Glomerular visceral epithelial cell (primary cell): Measurements from ENCODE around the gene CAT.
"Not testable (repeated sequence)": the region's sequence is repeated elsewhere in the genome, so short reads cannot be mapped to it uniquely, and the experiment has no call there.

Experiments
- DNase-seq: peaks from one replicate; pipeline ENCODE4 v3.0.0-alpha.2; 2016; ENCODE audit errors: extremely low spot score

The CAT gene

DNA sequence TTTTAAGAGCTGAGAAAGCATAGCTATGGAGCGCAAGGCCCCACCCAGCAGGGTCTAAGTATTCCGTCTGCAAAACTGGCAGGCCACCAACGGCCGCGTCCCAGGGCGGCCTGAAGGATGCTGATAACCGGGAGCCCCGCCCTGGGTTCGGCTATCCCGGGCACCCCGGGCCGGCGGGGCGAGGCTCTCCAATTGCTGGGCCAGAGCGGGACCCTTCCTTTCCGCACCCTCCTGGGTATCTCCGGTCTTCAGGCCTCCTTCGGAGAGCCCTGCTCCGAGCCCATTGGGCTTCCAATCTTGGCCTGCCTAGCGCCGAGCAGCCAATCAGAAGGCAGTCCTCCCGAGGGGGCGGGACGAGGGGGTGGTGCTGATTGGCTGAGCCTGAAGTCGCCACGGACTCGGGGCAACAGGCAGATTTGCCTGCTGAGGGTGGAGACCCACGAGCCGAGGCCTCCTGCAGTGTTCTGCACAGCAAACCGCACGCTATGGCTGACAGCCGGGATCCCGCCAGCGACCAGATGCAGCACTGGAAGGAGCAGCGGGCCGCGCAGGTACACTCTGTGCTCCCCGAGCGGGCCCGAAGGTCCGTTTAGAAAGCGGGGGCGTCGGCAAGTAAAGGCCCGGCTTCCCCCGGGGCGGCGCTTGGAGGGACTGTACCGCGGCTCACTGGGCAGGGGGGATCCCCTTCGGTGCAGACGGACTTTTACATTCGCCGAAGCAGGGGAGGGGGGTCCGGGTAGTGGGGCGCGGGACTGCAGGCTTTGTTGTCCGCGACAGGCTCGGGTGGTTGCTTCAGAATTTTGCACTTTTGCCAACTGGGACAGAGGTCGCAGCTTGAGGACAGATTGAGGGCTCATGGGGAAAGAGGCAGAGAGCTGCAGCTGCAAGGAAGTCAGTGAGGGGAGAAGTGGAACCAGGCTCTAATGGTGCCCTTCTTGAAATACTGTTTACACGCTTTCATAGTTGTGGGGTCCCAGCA lies at the start of gene CAT:
Gene CAT, plus strand, starts transcription at position 406 of the 979 bp plus-strand sequence. Its CDS starts 80 bp downstream, at position 486.
- peak; percentile 97 for DNase-seq

DNA sequence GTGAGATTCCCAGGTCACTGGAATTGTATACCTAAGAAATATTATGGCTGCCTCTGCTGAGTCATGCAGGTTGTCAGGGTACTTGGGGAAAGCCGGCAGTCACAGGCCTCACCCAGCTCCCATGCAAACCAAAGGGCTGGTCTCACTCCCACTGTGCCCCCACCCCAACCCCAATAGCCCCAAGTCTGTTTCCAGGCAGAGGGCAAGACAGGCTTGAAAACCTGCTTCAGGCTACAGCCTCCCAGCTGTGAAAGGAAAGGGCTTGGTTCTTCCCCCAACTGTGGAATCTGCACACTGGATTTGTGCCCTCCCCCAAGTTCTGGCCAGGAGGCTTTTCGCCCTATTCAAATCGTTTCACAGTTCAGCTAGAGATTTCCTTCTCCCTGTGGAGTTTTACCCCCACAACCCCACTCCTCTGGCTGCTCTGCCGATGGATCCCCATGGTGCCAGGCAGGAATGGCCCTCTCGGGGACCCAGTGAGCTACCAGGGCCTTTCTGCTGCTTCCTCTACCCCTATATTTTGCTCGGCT lies 43.9 kb upstream of the CAT start:
- DNase-seq: no peak

DNA sequence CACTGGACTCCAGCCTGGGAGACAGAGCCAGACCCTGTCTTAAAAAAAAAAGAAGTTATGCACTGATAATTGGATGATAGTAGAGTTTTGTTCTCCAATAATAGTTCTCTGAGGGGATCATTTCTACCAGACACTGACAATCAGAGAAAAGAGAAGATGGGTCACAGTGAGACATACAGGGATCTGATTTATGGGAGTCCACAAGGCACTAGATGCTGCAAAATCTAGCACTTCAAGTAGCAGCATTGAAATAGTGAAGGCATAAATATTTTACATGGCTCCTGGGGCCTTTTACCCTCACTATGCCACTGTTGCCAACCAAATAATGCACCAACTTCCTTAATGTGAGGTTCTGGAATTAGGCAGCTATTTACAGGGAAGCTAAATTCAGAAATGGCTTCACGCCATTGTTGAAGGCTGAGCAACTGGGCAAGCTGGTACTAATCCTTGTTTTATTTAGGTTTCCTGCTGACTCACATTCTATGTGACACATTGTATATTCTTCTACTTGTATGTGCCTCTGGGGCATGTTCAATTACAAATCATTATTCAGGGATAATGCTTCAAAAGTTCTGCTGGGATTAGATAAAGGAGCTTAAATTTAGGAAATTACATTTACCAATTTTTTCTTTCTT lies 42.7 kb upstream of the CAT start:
- no peak for DNase-seq

DNA sequence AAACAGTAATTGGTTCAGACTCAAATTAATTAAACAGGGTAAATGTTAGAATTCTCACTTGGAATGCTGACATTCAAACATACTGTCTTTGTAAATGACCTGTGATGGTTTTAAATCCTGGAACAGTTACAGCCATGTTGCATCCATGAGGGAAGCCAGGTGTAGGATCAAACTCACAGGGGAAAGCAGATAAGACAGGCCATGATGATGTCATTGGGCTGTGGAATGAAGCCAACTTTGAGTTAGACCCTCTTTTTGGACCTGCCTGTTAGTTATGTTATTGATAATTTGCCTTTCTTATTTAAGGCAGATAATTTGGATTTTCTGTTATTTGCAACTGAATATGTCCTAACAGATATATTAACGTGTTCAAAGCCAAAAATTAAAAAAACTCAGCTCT lies 41.6 kb upstream of the CAT start:
- DNase-seq: no peak

DNA sequence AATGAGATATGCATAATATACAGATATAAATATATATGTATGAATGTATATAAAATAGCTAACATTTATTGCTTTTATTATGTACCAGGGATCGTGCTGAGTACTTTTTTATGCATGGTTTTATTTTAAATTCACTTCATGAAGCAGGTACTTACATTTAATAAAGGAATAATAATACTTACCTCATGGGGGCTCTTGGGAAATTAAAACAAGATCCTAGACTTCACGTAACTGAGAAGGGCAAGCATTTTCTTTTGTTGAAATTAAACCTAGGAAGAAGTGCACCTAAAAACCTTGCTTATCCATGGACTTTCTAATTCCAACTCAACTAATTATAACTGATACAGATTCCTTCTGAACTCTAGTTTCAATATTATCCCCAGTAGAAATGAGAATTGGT lies 40.9 kb upstream of the CAT start:
- no peak for DNase-seq

DNA sequence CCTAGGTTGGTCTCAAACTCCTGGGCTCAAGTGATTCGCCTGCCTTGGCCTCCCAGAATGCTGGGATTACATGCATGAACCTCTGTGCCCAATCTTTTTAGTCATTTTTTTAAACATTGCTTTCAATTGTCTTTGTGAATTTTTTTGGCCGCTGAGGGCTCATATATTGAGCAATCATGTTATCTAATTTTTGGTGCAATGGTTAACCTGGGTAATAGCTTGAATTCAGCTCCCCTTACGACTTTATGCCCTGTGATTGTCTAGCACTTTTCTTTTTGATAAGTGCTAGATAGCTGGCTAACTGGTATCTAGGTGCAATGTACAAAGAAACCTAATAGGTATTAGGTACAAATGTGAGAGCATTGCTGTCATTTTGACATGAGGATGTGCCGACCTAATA lies 35.3 kb upstream of the CAT start:
- no peak for DNase-seq

DNA sequence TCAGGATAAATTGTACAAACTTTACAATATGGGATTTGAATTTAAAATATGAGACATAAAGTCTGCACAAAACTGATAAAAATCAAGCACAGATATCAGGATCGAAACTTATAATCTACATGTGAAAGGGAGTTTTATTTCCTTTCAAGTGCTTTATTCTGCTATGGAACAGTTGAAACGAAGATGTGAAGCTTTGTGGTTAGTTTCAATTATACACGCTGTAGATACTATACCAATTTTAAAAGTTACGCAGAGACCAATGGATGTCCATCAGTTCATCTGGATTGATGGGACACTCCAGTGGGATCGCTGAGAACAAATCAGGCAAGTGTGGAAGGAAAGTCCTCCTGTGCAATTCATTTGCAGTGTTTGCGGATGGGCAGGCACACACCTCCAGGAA lies 34.5 kb upstream of the CAT start:
- no peak for DNase-seq

DNA sequence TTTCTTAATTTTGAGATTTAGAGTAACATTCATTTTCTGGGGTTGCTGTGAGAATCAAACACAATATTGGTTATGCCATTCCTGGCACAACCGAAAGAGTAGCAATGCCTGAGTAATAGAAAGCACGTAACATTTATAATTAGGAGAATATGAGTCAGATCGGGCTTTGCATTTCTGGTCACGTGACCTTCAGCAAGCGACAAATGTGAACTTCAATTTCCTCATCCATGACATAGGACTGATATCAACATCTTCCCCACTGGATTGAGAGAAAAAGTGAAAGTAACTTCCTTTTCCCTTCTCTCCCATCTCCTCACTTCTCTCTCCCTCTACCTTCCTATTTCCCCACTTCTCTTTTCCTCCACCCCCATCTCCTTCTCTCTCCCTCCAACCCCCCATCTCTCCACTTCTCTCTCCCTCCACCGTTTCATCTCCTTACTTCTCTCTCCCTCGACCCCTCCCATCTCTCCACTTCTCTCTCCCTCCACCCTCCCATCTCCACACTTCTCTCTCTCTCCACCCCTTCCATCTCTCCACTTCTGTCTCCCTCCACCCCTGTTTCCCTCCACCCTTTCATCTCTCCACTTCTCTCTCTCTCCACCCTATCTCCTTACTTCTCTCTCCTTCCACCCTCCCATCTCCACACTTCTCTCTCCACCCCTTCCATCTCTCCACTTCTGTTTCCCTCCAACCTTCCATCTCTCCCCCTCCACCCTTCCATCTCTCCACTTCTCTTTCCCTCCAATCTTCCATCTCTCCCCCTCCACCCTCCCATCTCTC lies 33.5 kb upstream of the CAT start:
- no peak for DNase-seq

DNA sequence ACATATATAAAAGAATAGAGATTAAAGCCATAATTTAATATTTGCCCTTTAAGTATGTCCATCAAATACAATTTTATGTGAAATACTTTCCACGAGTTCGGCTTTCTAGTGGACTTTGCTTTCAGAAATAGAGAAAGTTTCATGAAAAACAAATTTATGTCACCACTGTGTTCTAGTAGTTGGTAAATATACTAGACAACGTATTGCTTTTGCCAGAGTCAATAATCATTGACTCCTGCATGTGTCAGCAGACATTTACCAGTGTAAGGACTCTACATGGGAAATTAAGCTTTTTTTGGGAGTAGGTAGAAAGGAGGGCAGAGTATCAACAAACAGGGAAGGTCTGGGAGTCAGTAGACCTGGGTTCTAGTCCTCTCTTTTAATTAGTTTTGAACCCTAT lies 32.3 kb upstream of the CAT start:
- no peak for DNase-seq

DNA sequence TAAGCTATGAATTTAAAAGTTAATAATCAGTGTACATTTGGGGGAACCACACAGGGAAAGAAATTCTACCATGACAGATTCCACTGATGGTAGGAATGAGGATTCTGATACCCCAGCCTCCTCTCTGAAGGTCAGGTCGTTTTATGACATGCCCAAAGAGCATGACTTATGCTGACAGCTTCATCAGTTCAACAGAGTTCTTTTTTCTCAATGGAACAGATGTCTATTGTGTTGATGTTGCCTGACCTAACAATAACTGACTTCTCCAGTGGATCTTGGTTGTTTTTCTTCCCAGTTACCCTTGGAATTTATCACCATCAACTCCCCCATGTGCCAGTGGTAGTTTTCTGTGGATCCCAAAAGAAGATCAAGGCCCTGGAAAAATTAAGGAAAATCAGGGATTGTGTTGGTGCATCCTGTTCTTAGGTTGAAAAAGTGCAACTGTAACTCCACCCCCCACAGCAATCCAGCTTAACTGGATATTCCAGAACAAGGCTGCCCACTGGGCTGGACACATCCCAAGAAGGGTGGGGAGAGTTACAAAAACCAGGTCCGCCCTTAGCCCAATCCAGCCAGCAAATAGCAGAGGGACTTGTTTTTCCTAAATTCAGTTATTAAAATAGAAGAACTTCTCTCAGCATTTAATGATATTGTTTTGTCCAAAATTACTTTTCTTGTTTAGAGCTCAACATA lies 31.5 kb upstream of the CAT start:
- no peak for DNase-seq

DNA sequence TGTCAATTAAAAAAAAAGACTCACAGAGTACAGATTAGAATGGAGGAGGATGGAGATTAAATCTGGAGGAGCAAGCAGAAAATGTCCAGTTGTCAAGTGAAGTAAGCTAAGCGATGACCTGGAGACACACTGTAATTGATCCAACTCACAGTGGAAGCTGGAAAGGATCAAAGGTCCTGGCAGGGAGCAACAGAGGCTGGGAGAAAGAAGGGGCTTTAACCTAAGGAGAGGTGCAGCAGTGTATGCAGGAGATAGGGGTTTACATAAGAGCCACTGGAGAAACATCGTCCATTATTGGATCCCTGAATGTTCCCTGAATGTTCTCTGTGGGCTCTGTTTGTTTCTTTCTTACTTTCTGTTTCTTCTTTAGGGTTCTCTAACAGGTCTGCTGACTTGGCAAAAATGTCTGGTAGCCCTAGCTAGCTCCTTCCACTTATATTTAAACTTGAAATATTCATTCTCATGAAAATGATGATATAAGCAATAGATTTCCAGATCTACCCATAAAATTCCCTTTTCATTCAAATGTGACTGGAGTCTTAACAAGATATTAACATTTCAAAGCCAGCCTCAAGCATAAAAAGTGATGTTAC lies 30.1 kb upstream of the CAT start:
- DNase-seq: no peak

DNA sequence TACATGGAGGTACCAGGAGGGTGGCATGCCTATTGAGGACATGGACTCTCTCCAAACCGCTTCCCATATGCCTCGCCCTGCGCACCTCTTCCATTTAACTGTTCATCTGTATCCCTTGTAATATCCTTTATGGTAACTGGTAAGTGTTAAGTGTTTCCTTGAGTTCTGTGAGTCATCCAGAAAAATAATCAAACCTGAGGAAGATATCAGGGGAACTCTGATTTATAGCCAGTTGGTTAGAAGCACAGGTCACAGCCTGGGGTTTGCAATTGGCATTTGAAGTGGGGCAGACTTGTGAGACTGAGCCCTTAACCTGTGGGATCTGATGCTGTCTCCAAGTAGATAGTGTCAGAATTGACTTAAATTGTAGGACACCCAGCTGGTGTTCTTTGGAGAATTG lies 27.6 kb upstream of the CAT start:
- DNase-seq: no peak

DNA sequence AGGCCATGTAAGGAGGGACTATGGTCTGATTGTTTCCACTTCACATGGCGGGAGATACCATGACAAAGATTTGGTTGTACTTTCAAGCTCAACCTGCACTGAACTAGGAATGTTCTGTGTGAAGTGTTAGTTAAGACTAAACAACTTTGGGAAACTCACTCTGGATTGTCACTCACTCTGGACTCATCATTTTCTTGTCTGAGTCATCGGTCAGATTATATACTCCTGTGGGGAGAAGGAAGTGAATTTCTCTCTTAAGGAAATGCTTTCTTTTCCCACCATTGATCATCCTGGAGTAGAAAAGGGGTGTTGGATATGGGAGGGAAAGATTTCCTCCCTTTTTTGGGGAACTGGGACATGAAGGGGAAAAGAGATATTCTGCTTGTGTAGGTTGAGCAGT lies 26.9 kb upstream of the CAT start:
- no peak for DNase-seq

DNA sequence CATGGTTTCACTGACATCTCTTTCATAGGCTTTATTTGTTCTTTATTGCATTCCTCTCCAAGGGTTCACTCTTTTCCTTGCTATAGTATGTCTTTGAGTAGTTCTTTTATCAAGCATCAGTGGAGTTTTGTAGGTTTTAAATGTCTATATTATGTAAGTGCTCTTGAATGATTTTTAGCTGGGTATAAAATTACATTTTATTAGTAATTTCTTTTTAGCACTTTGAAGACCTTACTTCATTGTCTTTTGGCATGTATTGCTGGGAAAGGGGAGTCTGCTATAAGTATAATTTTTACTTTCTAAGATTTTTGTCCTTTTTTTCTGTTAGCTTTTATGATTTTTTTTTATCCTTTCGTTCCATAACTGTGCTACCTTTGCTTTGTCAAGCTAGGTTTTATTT lies 25.5 kb upstream of the CAT start:
- no peak for DNase-seq

DNA sequence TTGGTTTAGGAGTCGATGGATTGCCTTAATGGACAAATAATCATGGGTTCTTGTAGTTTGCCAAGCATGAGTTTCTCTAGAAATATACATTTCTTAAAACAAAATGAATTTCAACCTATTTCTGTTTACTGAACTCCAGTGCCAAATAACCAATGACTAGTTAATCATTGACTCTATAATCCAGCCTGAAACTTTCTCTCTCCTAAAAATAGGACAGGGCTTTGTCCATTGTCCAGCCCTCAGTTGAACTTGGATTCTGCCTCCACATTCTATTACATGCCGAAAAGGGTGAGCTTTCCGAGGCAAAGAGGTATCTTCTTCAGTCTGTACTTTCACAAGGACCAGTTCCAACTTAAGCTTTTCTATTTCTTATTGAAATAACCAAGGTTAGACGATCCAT lies 23.2 kb upstream of the CAT start:
- no peak for DNase-seq

DNA sequence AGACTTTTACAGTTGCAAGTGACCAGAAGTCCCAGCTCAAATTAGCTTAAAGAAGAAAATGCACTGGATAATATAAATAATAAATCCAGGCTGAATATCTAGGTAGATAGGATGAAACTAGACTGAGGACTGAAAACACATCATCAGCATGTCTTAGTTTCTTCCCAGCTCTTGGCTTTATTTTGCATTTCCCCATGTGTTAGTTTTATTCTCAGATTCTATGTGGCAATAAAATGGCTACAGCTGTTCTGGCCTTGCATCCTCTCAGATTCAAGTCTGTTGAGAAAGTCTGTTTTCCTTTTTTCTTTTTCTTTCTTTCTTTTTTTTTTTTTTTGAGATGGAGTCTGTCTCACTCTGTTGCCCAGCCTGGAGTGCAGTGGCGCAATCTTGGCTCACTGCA lies 22.6 kb upstream of the CAT start:
- DNase-seq: no peak

DNA sequence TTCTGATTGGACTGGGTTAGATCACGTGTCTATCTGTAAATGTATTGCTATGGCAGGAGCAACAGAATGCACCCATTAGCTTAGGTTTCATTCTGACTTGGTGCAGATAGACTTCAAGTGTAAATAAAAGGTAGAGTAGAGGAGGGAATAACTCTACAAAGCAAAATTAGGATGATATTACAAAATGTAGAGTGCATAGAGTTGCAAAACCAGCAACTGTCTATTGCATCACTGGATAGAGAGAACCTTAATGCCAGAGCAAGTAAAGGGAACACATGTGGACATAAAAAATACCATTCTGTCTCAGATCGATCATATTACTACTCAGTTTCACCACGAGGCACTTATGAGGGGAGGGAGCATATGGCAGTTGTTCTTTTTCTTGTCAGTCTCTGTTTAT lies 22.0 kb upstream of the CAT start:
- DNase-seq: no peak

DNA sequence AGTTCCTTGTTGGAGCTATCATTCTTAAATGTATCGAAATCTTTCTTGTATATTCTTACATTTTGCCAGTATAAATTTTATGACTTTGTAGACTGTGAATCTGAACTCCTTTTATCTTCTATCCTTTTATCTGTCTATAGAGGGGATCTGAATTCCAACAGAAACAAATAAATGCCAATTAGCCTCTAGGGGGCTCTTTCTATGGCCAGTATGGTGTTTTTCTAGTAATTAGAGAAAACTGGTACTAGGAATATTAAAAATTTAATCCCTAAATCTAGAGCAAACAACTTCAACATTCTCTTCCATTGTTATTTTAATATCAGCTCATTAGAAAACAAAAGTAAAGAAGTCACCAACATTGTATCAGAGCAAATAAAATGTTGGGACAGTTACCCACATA lies 21.5 kb upstream of the CAT start:
- DNase-seq: no peak

DNA sequence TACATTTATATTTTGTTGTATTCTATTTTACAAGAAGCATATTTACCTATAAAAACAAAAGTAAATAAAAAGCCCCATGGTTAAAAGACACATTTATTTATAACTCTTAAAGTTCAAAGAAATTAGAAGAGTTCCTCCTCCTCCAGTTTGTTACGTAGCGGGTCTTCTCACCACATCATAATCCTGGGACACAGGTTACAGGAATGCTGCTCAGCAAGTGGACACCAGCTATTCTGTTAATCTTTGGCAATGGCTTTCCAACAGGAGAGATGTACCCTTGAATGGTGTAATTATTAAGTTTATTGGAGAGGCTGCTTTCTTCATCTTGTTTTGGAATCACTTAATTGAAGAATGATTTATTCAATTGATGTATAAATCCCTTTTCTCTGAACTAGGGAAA lies 19.6 kb upstream of the CAT start:
- no peak for DNase-seq

DNA sequence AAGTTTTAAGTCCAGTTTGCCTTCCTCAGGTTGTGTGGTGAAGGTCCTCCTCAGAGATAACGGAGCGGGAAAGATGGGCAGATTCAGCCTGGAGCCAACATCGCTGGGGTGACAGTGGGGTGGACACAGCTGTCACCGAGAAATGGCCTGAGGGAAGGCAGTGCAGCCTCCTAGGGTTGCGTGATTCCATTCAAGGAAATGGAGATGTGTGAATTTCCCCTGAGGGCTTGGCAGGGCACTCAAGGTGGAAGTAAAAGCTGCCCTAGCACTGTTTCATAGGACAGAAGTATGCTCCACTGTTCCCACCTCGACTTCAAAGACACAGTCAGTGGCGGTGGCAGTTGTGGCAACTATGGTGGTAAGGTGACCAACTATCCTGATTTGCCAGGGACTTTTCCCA lies 15.4 kb upstream of the CAT start:
- no peak for DNase-seq

DNA sequence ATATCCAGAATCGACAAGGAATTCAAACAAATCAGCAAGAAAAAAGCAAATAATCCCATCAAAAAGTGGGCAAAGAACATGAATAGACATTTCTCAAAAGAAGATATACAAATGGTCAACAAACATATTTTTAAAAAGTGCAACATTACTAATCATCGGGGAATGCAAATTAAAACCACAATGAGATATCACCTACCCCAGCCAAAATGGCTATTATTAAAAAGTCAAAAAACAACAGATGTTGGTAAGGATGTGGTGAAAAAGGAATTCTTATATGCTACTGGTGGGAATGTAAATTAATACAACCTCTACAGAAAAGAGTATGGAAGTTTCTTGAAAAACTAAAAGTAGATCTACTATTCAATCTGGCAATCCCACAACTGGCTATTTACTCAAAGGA lies 13.9 kb upstream of the CAT start:
- not testable (repeated sequence) for DNase-seq
